ENCODE measurements around the gene PWWP2A. TPM values are rescaled to one million over a fixed set of nuclear protein-coding genes. Genes with fewer than 3 reads are reported as not detected.

The PWWP2A gene
- total and polyA plus RNA-seq, 2 of the 8 experiments (the other 6 are each of a cell fraction or from before 2014, with no cell fraction given), result 18.5 to 63.0 TPM

GRCh38 chr5:160133071-160133917, 14.0 kb upstream of the PWWP2A start:
- H3K23ac ChIP-seq (ENCODE audit: insufficient read length), result no peak overlapping the region
- peak overlapping the region; percentile 60 for H3K56ac ChIP-seq (replicated peaks; ENCODE audit: insufficient read length, low read depth, low read length)
- H4K5ac ChIP-seq (ENCODE audit: insufficient read length, low read depth, low read length), result peak overlapping the region; percentile 89
- H3K4me1 ChIP-seq (replicated peaks in 1 of 4; ENCODE audit: control insufficient read depth in 3 of 4, insufficient read depth in 4 of 4, low read length in 3 of 4), result peaks cover 0 to 12% (median 7%) of the 10 kb centered on the region in 4 experiments; a peak in 5 of 7 replicates
- H4K20me1 ChIP-seq (replicated peaks in 1 of 2; ENCODE audit: control insufficient read depth in 1 of 2, insufficient read depth in 2 of 2, low read length in 2 of 2), result no peaks in the 10 kb centered on the region
- ChIA-PET POLR2A (ENCODE audit: partially characterized antibody) (interaction anchor here (0.8 to 3.7 kb wide), 13 partner anchors 14 to 133 kb away, joined by 3 to 20 read pairs (median 5); partner anchors contain the start of gene PWWP2A), CTCF (ENCODE audit: partially characterized antibody) (interaction anchor here (0.6 to 2.4 kb wide), 6 partner anchors 9 to 152 kb away, joined by 3 to 7 read pairs (median 4); no protein-coding TSS in a partner anchor)
- H3K4me3 ChIP-seq (ENCODE audit: extremely low read depth in 1 of 4, insufficient read depth in 2 of 4, low read depth in 3 of 4, low read length in 4 of 4), result peak overlapping the region in 2 of 4 experiments; percentile 26 to 44; a peak in 5 of 8 replicates
- no peaks in the 10 kb centered on the region for H3K79me1 ChIP-seq (ENCODE audit: low read depth, low read length)
- H3K9ac ChIP-seq (replicated peaks in 1 of 4; ENCODE audit: extremely low read depth in 1 of 4, low read depth in 3 of 4, low read length in 3 of 4), result peak overlapping the region in 3 of 4 experiments; percentile 24 to 67 (median 66); a peak in 6 of 7 replicates
- H3K36me3 ChIP-seq (ENCODE audit: control insufficient read depth in 2 of 4, insufficient read depth in 4 of 4, low read length in 3 of 4), result no peaks in the 10 kb centered on the region; a peak in 1 of 8 replicates
- H3K79me2 ChIP-seq (ENCODE audit: control insufficient read depth in 1 of 2, insufficient read depth in 2 of 2, low read length in 2 of 2), result no peaks in the 10 kb centered on the region
- H2BK5ac ChIP-seq (ENCODE audit: low read depth, low read length), result peak overlapping the region; percentile 89
- H3K4ac ChIP-seq (replicated peaks; ENCODE audit: insufficient read length, low read depth, low read length), result peak overlapping the region; percentile 17
- no peaks in the 10 kb centered on the region for H3K27me3 ChIP-seq (replicated peaks in 1 of 4; ENCODE audit: control insufficient read depth in 3 of 4, extremely low read depth in 1 of 4, insufficient read depth in 3 of 4, low read length in 3 of 4)
- FAIRE-seq (peak; percentile 92), DNase-seq (ENCODE audit: low read depth in 1 of 2, low spot score in 2 of 2) (peak; percentile 25 to 78)
- peak overlapping the region; percentile 72; the same call in 1 of the 2 replicates for H3K27ac ChIP-seq (ENCODE audit: low read depth, low read length)
- peak overlapping the region; percentile 63 for H4K91ac ChIP-seq (replicated peaks; ENCODE audit: insufficient read length, low read length)
- peak overlapping the region; percentile 60; the same call in 1 of the 2 replicates for H2AFZ ChIP-seq (ENCODE audit: low read length)
- H2BK20ac ChIP-seq (ENCODE audit: low read length), result peak overlapping the region; percentile 90
- H2BK120ac ChIP-seq (replicated peaks; ENCODE audit: low read depth, low read length), result peak overlapping the region; percentile 21
- peak overlapping the region; percentile 63 to 65 for H3K4me2 ChIP-seq (ENCODE audit: insufficient read depth in 1 of 2, low read depth in 2 of 2, low read length in 2 of 2)
- H3K23me2 ChIP-seq (ENCODE audit: low read depth, low read length), result 0 out of 2 replicates have a peak, but pooled peaks cover 1% of the 10 kb centered on the region
- WGBS, 2 experiments (ENCODE audit: extremely low coverage in 1 of 2, insufficient coverage in 1 of 2, insufficient read length in 1 of 2, insufficient replicate concordance in 2 of 2, low coverage in 1 of 2, low lambda C conversion rate in 2 of 2, missing lambda C conversion rate in 1 of 2), result 7% methylated on average over 27 of the region's 31 CpGs; no CpG with 5 or more reads in 1 of the 2 experiments
- no peak overlapping the region for H3K14ac ChIP-seq (ENCODE audit: insufficient read length)
- no peaks in the 10 kb centered on the region for H3K9me3 ChIP-seq (ENCODE audit: insufficient read depth in 2 of 2, low read depth in 1 of 2, low read length in 1 of 2)
- peak overlapping the region; percentile 81 for H4K8ac ChIP-seq (ENCODE audit: extremely low read depth, insufficient read depth, low read length)
- peak overlapping the region; percentile 77 for H2BK12ac ChIP-seq (ENCODE audit: low read depth, low read length)
- H2AK5ac ChIP-seq (ENCODE audit: low read depth, low read length), result 0 out of 2 replicates have a peak overlapping the region, but pooled peaks have one; percentile 65
- peak overlapping the region; percentile 88 for H3K18ac ChIP-seq (ENCODE audit: extremely low read depth, low read length)
- 0 out of 2 replicates have a peak overlapping the region, but pooled peaks have one; percentile 61 for H2BK15ac ChIP-seq (ENCODE audit: low read length)
- no peak for TF ChIP-seq CTBP2 (IDR thresholded peaks at IDR 0.05; ENCODE audit: borderline replicate concordance, insufficient read depth, insufficient read length, low read length)
- no peak for TF ChIP-seq ATF3 (IDR thresholded peaks at IDR 0.05; ENCODE audit: insufficient read depth, low read depth, low read length)
- TF ChIP-seq HDAC6 (IDR thresholded peaks at IDR 0.05; ENCODE audit: low read depth, low read length), result no peak
- no peak for TF ChIP-seq BRCA1 (IDR thresholded peaks at IDR 0.05; ENCODE audit: low read depth, low read length)
- TF ChIP-seq, protein P1, sequence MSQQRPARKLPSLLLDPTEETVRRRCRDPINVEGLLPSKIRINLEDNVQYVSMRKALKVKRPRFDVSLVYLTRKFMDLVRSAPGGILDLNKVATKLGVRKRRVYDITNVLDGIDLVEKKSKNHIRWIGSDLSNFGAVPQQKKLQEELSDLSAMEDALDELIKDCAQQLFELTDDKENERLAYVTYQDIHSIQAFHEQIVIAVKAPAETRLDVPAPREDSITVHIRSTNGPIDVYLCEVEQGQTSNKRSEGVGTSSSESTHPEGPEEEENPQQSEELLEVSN (IDR thresholded peaks at IDR 0.05), result peak; percentile 49; the same call in 1 of the 2 replicates
- no peak for TF ChIP-seq NANOG (IDR thresholded peaks at IDR 0.05; ENCODE audit: insufficient read depth, low read depth, low read length, poor library complexity, severe bottlenecking)
- TF ChIP-seq ASH2L (IDR thresholded peaks at IDR 0.05; ENCODE audit: low read length), result peak; percentile 41
- TF ChIP-seq, protein P2, sequence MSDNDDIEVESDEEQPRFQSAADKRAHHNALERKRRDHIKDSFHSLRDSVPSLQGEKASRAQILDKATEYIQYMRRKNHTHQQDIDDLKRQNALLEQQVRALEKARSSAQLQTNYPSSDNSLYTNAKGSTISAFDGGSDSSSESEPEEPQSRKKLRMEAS (IDR thresholded peaks at IDR 0.05), result peak; percentile 82; the same call in 1 of the 2 replicates
